ENCODE data around the gene DEPDC1. TPM values are rescaled to one million over a fixed set of nuclear protein-coding genes. Genes with fewer than 3 reads are reported as not detected.
"Not testable (repeated sequence)": the region's sequence is repeated elsewhere in the genome, so short reads cannot be mapped to it uniquely, and the experiment has no call there.

The DEPDC1 gene
- total and polyA plus RNA-seq, 4 donors = 0.52 to 18.3 (median 0.58) TPM; not detected in 1

DNA sequence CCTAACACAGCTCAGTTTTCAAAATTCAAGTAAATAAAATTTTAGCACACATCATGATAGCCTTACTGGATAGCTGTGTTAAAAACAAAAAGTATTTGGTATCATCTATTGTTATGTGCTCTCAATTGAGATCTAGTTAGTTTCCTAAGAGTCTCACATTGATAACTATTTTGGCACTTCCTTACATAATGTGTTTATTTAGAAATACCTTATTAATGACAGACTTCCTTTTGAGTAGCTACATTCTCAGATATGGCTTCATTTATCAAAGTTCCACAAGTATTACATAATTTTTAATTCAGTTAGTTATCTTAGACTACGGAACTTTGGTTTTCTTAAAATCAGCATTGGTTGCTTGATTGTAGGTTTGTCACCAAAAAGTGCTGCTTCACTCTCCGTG, 20.3 kb downstream of the DEPDC1 start:
- WGBS = 71% methylated on average over 2 of the region's 2 CpGs
- not testable (repeated sequence) for H3K4me1 ChIP-seq (ENCODE audit: control insufficient read depth in 4 of 4, insufficient read depth in 4 of 4, low read length in 3 of 4); H3K27me3 ChIP-seq (ENCODE audit: control insufficient read depth in 4 of 4, insufficient read depth in 4 of 4, low read length in 3 of 4); H3K27ac ChIP-seq (ENCODE audit: low read depth in 1 of 2, low read length in 2 of 2); H3K9me3 ChIP-seq (ENCODE audit: control insufficient read depth in 4 of 4, low read length in 3 of 4); H3K9ac ChIP-seq (ENCODE audit: low read depth in 1 of 2, low read length in 2 of 2); DNase-seq (ENCODE audit: low spot score); H3K4me3 ChIP-seq (ENCODE audit: low read depth in 1 of 3, low read length in 3 of 3); H3K36me3 ChIP-seq (ENCODE audit: control insufficient read depth in 4 of 4, insufficient read depth in 3 of 4, low read depth in 1 of 4, low read length in 3 of 4)

GRCh38 chr1:68473060-68473459, 23.8 kb downstream of the DEPDC1 start:
- Histone ChIP-seq H3K9me3 (ENCODE audit: control insufficient read depth in 4 of 4, low read length in 3 of 4) (no peaks in the 10 kb centered on the region), H3K4me3 (ENCODE audit: low read depth in 1 of 3, low read length in 3 of 3) (no peak overlapping the region), H3K27me3 (ENCODE audit: control insufficient read depth in 4 of 4, insufficient read depth in 4 of 4, low read length in 3 of 4) (no peaks in the 10 kb centered on the region), H3K4me1 (ENCODE audit: control insufficient read depth in 4 of 4, insufficient read depth in 4 of 4, low read length in 3 of 4) (no peaks in the 10 kb centered on the region), H3K36me3 (ENCODE audit: control insufficient read depth in 4 of 4, insufficient read depth in 3 of 4, low read depth in 1 of 4, low read length in 3 of 4) (no peaks in the 10 kb centered on the region), H3K27ac (ENCODE audit: low read depth in 1 of 2, low read length in 2 of 2) (no peak overlapping the region), H3K9ac (ENCODE audit: low read depth in 1 of 2, low read length in 2 of 2) (no peak overlapping the region)
- DNase-seq (ENCODE audit: low spot score) = no peak
- TF ChIP-seq NR2F2 (IDR thresholded peaks at IDR 0.05) (no peak), ATF3 (IDR thresholded peaks at IDR 0.05) (no peak), FOXA2 (IDR thresholded peaks at IDR 0.05) (no peak), JUND (IDR thresholded peaks at IDR 0.05) (no peak), MAX (IDR thresholded peaks at IDR 0.05) (no peak), RAD21 (IDR thresholded peaks at IDR 0.05) (no peak)
- TF ChIP-seq, protein P1, sequence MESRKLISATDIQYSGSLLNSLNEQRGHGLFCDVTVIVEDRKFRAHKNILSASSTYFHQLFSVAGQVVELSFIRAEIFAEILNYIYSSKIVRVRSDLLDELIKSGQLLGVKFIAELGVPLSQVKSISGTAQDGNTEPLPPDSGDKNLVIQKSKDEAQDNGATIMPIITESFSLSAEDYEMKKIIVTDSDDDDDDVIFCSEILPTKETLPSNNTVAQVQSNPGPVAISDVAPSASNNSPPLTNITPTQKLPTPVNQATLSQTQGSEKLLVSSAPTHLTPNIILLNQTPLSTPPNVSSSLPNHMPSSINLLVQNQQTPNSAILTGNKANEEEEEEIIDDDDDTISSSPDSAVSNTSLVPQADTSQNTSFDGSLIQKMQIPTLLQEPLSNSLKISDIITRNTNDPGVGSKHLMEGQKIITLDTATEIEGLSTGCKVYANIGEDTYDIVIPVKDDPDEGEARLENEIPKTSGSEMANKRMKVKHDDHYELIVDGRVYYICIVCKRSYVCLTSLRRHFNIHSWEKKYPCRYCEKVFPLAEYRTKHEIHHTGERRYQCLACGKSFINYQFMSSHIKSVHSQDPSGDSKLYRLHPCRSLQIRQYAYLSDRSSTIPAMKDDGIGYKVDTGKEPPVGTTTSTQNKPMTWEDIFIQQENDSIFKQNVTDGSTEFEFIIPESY (IDR thresholded peaks at IDR 0.05) = no peak

- Histone ChIP-seq H3K27ac (ENCODE audit: low read depth in 1 of 2, low read length in 2 of 2) (no peak overlapping the region), H3K9ac (ENCODE audit: low read depth in 1 of 2, low read length in 2 of 2) (no peak overlapping the region), H3K36me3 (ENCODE audit: control insufficient read depth in 4 of 4, insufficient read depth in 3 of 4, low read depth in 1 of 4, low read length in 3 of 4) (no peaks in the 10 kb centered on the region), H3K27me3 (ENCODE audit: control insufficient read depth in 4 of 4, insufficient read depth in 4 of 4, low read length in 3 of 4) (no peaks in the 10 kb centered on the region), H3K4me1 (ENCODE audit: control insufficient read depth in 4 of 4, insufficient read depth in 4 of 4, low read length in 3 of 4) (no peaks in the 10 kb centered on the region), H3K4me3 (ENCODE audit: low read depth in 1 of 3, low read length in 3 of 3) (no peak overlapping the region), H3K9me3 (ENCODE audit: control insufficient read depth in 4 of 4, low read length in 3 of 4) (no peaks in the 10 kb centered on the region)
- 86% methylated on average over 2 of the region's 2 CpGs for WGBS
- TF ChIP-seq ATF3 (IDR thresholded peaks at IDR 0.05) = no peak
- no peak for TF ChIP-seq FOXA2 (IDR thresholded peaks at IDR 0.05)
- no peak for TF ChIP-seq GABPA (IDR thresholded peaks at IDR 0.05 in 1 of 2, conservative IDR thresholded peaks at IDR 0.05 in 1 of 2)
- TF ChIP-seq RAD21 (IDR thresholded peaks at IDR 0.05) = peak; percentile 71 to 74
- peak; percentile 37 for TF ChIP-seq CTCF (IDR thresholded peaks at IDR 0.05; ENCODE audit: low read depth, low read length, missing input control)
- no peak for DNase-seq (ENCODE audit: low spot score)
Observed at GRCh38 chr1:68470388-68470970, 26.4 kb downstream of the DEPDC1 start.

Measured in liver (tissue), 9 donors.